ENCODE results near the gene CXXC1. TPM values are rescaled to one million over a fixed set of nuclear protein-coding genes. Genes with fewer than 3 reads are reported as not detected.

Gene CXXC1
- total RNA-seq, 2 donors from 2014 or later = 93.1 to 102 TPM

- peak overlapping the region; percentile 78 for H3K27ac ChIP-seq (ENCODE audit: low read depth, low read length)
- Mint-ChIP-seq H3K4me3 (peak overlapping the region; percentile 98), H3K27me3 (ENCODE audit: insufficient read depth) (no peaks in the 10 kb centered on the region), H3K36me3 (ENCODE audit: low read depth) (peaks cover 61% of the 10 kb centered on the region), H3K4me1 (peaks cover 20% of the 10 kb centered on the region), H3K27ac (peak overlapping the region; percentile 91), H3K9me3 (no peaks in the 10 kb centered on the region)
- DNase-seq = no peak
- H3K9ac ChIP-seq (ENCODE audit: extremely low read depth, low read length, poor library complexity, severe bottlenecking) = peak overlapping the region; percentile 75
- no peaks in the 10 kb centered on the region for H3K4me1 ChIP-seq (ENCODE audit: control insufficient read depth, insufficient read depth, low read length)
- TF ChIP-seq CTCF (conservative IDR thresholded peaks at IDR 0.05) = no peak
- 3 to 5% methylated on average over 10 to 16 of the region's 16 CpGs for WGBS, 2 experiments (ENCODE audit: insufficient coverage in 1 of 2, insufficient read length in 1 of 2)
- peak overlapping the region; percentile 100 for H3K4me3 ChIP-seq (ENCODE audit: low read length)
- H3K36me3 ChIP-seq (ENCODE audit: control insufficient read depth, insufficient read depth, low read length) = peaks cover 44% of the 10 kb centered on the region
- H3K27me3 ChIP-seq (ENCODE audit: control insufficient read depth, insufficient read depth, low read length, poor library complexity, severe bottlenecking) = no peaks in the 10 kb centered on the region
- H3K9me3 ChIP-seq (ENCODE audit: control insufficient read depth, low read length) = peaks cover 10% of the 10 kb centered on the region
These were observed 6.7 kb downstream of the CXXC1 start for GRCh38 chr18:50280707-50281294.

GRCh38 chr18:50279752-50280151 is 7.7 kb downstream of the CXXC1 start:
- peaks cover 20% of the 10 kb centered on the region for H3K4me1 Mint-ChIP-seq
- Histone ChIP-seq H3K9me3 (ENCODE audit: control insufficient read depth, low read length) (peaks cover 10% of the 10 kb centered on the region), H3K9ac (ENCODE audit: extremely low read depth, low read length, poor library complexity, severe bottlenecking) (no peak overlapping the region), H3K36me3 (ENCODE audit: control insufficient read depth, insufficient read depth, low read length) (peaks cover 54% of the 10 kb centered on the region), H3K4me3 (ENCODE audit: low read length) (peak overlapping the region; percentile 100), H3K27me3 (ENCODE audit: control insufficient read depth, insufficient read depth, low read length, poor library complexity, severe bottlenecking) (no peaks in the 10 kb centered on the region), H3K4me1 (ENCODE audit: control insufficient read depth, insufficient read depth, low read length) (no peaks in the 10 kb centered on the region), H3K27ac (ENCODE audit: low read depth, low read length) (no peak overlapping the region)
- no peak for TF ChIP-seq CTCF (conservative IDR thresholded peaks at IDR 0.05)
- no peak for DNase-seq
- peak overlapping the region; percentile 98 for H3K4me3 Mint-ChIP-seq
- H3K27ac Mint-ChIP-seq = no peak overlapping the region
- 99% methylated on average over 7 of the region's 7 CpGs; no CpG with 5 or more reads in 1 of the 2 experiments for WGBS, 2 experiments (ENCODE audit: insufficient coverage in 1 of 2, insufficient read length in 1 of 2)
- H3K9me3 Mint-ChIP-seq = no peaks in the 10 kb centered on the region
- H3K27me3 Mint-ChIP-seq (ENCODE audit: insufficient read depth) = no peaks in the 10 kb centered on the region
- peaks cover 64% of the 10 kb centered on the region for H3K36me3 Mint-ChIP-seq (ENCODE audit: low read depth)

GRCh38 chr18:50277942-50278341 is 9.6 kb downstream of the CXXC1 start:
- H3K9me3 ChIP-seq (ENCODE audit: control insufficient read depth, low read length) = peaks cover 10% of the 10 kb centered on the region
- WGBS, 2 experiments (ENCODE audit: insufficient coverage in 1 of 2, insufficient read length in 1 of 2) = 89 to 91% methylated on average over 3 to 6 of the region's 6 CpGs
- Mint-ChIP-seq H3K27ac (no peak overlapping the region), H3K27me3 (ENCODE audit: insufficient read depth) (no peaks in the 10 kb centered on the region), H3K9me3 (no peaks in the 10 kb centered on the region), H3K4me1 (peaks cover 30% of the 10 kb centered on the region), H3K36me3 (ENCODE audit: low read depth) (peaks cover 64% of the 10 kb centered on the region), H3K4me3 (no peak overlapping the region)
- H3K4me3 ChIP-seq (ENCODE audit: low read length) = peak overlapping the region; percentile 3
- no peaks in the 10 kb centered on the region for H3K4me1 ChIP-seq (ENCODE audit: control insufficient read depth, insufficient read depth, low read length)
- DNase-seq = no peak
- no peak overlapping the region for H3K9ac ChIP-seq (ENCODE audit: extremely low read depth, low read length, poor library complexity, severe bottlenecking)
- no peak for TF ChIP-seq CTCF (conservative IDR thresholded peaks at IDR 0.05)
- peaks cover 64% of the 10 kb centered on the region for H3K36me3 ChIP-seq (ENCODE audit: control insufficient read depth, insufficient read depth, low read length)
- no peak overlapping the region for H3K27ac ChIP-seq (ENCODE audit: low read depth, low read length)
- H3K27me3 ChIP-seq (ENCODE audit: control insufficient read depth, insufficient read depth, low read length, poor library complexity, severe bottlenecking) = no peaks in the 10 kb centered on the region

Measured in endodermal cell (in vitro differentiated cells).